Esophagus (tissue), 2 donors: ENCODE data around the gene CLINT1. TPM values are rescaled to one million over a fixed set of nuclear protein-coding genes. Genes with fewer than 3 reads are reported as not detected.
A peak's percentile ranks its signal among the peaks of the same experiment; 100 is the strongest.
"Not testable (repeated sequence)": the region's sequence is repeated elsewhere in the genome, so short reads cannot be mapped to it uniquely, and the experiment has no call there.

Experiments
- H3K27ac ChIP-seq, 2 donors: one replicate each; pipeline ENCODE4 v1.5.1; 2013; ENCODE audit warnings: low read depth in 2 of 2, mild to moderate bottlenecking in 2 of 2, inconsistent platforms in 1 of 2, low read length in 1 of 2, moderate library complexity in 1 of 2
- H3K27me3 ChIP-seq, 2 donors: one replicate each; pipeline ENCODE4 v1.6.1; 2013; ENCODE audit warnings: low read length in 2 of 2, control low read depth in 1 of 2, mild to moderate bottlenecking in 1 of 2; ENCODE audit not compliant: insufficient read depth in 2 of 2, control insufficient read depth in 1 of 2
- H3K36me3 ChIP-seq, 2 donors: one replicate each; pipeline ENCODE4 v1.6.1; 2013; ENCODE audit warnings: low read length in 1 of 2; ENCODE audit not compliant: control insufficient read depth in 2 of 2, insufficient read depth in 2 of 2
- H3K4me1 ChIP-seq, 2 donors: one replicate each; pipeline ENCODE4 v1.6.1; 2013; ENCODE audit warnings: low read length in 1 of 2; ENCODE audit not compliant: control insufficient read depth in 2 of 2, insufficient read depth in 2 of 2
- H3K4me3 ChIP-seq, 2 donors: one replicate each; pipeline ENCODE4 v1.5.1; 2013; ENCODE audit warnings: low read length in 2 of 2, mild to moderate bottlenecking in 2 of 2, low read depth in 1 of 2, moderate library complexity in 1 of 2
- H3K9me3 ChIP-seq, 2 donors: one replicate each; pipeline ENCODE4 v1.6.1; 2013; ENCODE audit warnings: mild to moderate bottlenecking in 2 of 2, low read depth in 1 of 2, low read length in 1 of 2, moderate library complexity in 1 of 2; ENCODE audit not compliant: control insufficient read depth in 2 of 2, insufficient read depth in 1 of 2
- WGBS, 2 donors: extraction: QIAGEN DNeasy Blood & Tissue Kit; methylation state at CpG; one replicate each; pipeline ENCODE4 v1.1.7; 2013; 5-methylcytosine and 5-hydroxymethylcytosine counted together
- polyA plus RNA-seq, 2 donors: library from polyadenylated mRNA; stranded (reverse); fragments of 200-250 nt; gene quantifications; one replicate each; pipeline ENCODE4 v1.2.3, GENCODE V29; 2013
- donor health status: healthy with polysubstance abuse.
- donor health status: Bipolar disorder and iron deficiency.

The CLINT1 gene
- polyA plus RNA-seq, 2 donors, result 59.1 to 75.2 TPM

DNA sequence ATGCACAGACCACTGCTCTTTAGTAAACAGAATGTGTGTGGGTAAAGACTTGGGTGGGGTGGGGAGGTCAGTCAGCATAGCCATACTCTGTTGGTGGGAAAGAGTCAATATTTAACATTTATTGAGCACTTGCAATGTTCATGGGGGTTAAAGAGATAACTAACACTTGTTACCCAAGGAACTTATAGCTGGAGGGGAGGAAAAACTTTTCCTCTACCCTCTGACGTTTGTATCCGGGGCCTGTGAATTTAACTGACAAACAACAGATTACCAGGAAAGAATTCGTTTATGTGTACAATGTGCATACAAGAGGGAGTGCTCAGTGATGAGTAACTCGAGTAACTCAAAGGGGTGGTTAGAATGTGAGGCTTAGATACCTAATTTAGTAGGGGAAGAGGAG, 6.8 kb upstream of the CLINT1 start:
- H3K27me3 ChIP-seq, result no peaks in the 10 kb centered on the region
- H3K36me3 ChIP-seq, result no peaks in the 10 kb centered on the region
- H3K4me3 ChIP-seq, result no peak overlapping the region
- peaks cover 0 to 3% of the 10 kb centered on the region in 2 donors for H3K4me1 ChIP-seq
- no peaks in the 10 kb centered on the region for H3K9me3 ChIP-seq
- 55 to 65% methylated on average over 4 of the region's 4 CpGs for WGBS, 2 donors
- H3K27ac ChIP-seq, result no peak overlapping the region

DNA sequence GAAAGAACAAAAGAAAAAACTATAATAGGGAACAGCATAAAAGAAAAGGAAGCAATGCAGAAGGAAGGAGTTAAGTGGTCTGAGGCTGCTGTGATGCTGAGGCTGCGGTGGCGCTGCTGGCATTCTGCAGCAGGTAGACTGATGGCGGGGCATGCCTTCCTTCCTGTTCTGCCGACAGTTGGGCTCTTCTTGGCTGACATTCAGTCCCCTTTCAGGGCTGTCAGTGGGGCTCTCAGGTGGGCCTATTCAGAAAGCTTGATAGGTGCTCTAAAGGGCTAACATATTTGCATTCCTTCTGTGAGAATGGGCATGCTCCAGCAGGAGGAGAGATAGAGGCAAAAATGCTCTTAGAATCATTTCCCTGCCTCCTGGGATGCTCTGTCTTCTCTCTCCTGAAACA, 5.1 kb upstream of the CLINT1 start:
- no peak overlapping the region for H3K4me3 ChIP-seq
- H3K4me1 ChIP-seq, result peaks cover 0 to 3% of the 10 kb centered on the region in 2 donors
- H3K27ac ChIP-seq, result no peak overlapping the region
- H3K9me3 ChIP-seq, result no peaks in the 10 kb centered on the region
- no peaks in the 10 kb centered on the region for H3K36me3 ChIP-seq
- 60 to 70% methylated on average over 4 of the region's 4 CpGs for WGBS, 2 donors
- no peaks in the 10 kb centered on the region for H3K27me3 ChIP-seq

DNA sequence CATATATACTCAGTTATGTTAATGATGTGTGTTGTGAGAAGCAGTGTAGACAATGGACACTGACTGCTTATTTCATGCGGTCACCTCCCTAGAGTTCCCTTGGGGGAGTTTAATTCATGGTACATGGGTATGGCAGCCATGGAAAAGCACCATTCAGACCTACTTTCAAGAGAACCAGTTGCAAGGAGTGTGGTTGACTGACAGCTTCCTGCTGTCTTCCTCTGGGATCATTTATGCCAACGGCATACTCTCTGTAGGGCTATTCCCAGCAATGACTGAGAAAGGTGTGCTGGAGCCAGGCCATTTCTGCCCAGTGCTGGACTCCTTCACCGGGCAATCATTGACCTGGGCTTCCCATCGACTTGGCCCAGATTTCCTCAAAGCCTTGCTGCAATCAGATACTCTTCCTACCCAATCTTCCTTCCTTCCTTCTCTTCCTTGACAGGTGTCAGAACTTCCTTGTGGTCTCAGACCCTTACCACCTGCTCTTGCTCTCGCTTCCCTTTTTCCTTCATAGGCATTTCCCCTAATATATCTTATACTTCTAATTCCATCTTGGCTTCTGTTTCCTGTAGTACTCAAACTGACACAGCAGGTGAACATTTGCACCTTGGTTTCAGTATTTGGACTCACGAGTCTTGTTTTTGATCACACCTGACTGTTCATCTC, 3.4 kb upstream of the CLINT1 start:
- WGBS, 2 donors, result 80 to 81% methylated on average over 6 of the region's 6 CpGs
- H3K9me3 ChIP-seq, result no peaks in the 10 kb centered on the region

DNA sequence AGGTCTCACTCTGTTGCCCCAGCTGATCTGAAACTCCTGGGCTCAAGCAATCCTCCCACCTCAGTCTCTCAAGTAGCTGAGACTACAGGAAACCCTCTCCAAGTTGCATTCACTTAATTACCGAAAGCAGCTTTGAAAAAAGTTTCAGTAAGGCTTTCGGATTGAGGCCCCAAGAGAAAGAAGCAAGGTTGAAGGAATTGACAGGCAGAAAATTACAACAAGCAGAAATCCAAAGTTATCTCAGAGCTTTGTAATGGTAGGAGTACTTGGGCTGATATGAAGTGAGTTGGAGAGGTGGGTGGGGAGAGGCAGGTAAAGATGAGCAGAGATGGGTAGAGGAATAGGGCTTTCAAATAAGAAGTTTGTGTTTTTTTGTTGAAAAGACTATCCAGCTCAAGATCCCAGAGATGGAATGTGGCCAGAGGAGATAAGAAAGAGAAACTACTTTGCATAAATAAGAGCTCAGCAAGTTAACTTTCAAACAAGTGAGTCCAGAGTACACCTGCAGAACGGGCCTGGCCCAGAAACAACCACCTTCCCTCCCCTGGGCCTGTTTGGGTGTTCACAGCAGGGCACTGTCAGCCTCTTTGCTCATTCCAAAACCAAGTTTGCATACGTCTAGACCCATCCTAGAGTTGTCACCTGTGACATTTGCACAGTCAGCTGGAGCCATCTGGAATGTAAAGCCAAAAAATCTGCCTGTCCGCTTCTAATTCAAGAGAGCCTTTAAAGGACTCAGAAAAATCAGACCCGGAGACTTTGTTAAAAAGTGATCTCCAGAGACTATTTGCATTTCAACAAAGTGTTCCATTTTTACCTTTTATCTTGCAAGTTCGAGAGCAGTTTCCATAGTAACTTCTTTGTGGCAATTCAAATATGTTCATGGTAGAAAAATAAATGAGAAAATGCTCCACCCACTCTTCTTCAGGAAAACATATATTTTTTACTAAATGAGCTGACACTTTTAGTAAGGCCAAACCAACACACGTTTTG, 2.2 kb upstream of the CLINT1 start:
- H3K27ac ChIP-seq, result no peak overlapping the region
- no peaks in the 10 kb centered on the region for H3K4me1 ChIP-seq
- WGBS, 2 donors, result 56 to 71% methylated on average over 8 of the region's 8 CpGs
- H3K9me3 ChIP-seq, result no peaks in the 10 kb centered on the region
- H3K27me3 ChIP-seq, result no peaks in the 10 kb centered on the region
- no peak overlapping the region for H3K4me3 ChIP-seq
- H3K36me3 ChIP-seq, result no peaks in the 10 kb centered on the region

More for the DNA sequence above, 3.4 kb upstream of the CLINT1 start:
- no peak overlapping the region for H3K27ac ChIP-seq
- no peaks in the 10 kb centered on the region for H3K36me3 ChIP-seq
- H3K4me1 ChIP-seq, result no peaks in the 10 kb centered on the region
- H3K4me3 ChIP-seq, result no peak overlapping the region
- no peaks in the 10 kb centered on the region for H3K27me3 ChIP-seq

DNA sequence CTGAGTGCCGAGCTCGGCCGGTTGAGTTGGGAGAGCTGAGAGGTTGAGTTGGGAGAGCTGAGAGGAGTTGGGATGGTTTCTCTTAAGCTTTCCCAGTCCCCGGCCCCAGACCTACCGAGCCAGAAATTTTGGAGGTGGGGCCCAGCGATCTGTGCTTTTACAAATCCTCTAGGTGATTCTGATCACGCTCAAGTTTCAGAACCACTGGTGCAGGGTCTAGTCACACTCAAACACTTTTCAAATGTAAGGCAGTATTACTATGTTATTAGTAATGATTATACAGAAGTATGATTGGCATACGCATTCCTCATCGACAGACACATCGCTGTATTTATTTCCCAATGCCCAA, 256 bp upstream of the CLINT1 start:
- H3K27ac ChIP-seq, result peak overlapping the region in 1 of 2 donors; percentile 93
- no peaks in the 10 kb centered on the region for H3K27me3 ChIP-seq
- H3K4me3 ChIP-seq, result peak overlapping the region in 1 of 2 donors; percentile 75
- WGBS, 2 donors, result 37% methylated on average over 10 of the region's 10 CpGs
- H3K9me3 ChIP-seq, result no peaks in the 10 kb centered on the region
- H3K4me1 ChIP-seq, result no peaks in the 10 kb centered on the region
- no peaks in the 10 kb centered on the region for H3K36me3 ChIP-seq

DNA sequence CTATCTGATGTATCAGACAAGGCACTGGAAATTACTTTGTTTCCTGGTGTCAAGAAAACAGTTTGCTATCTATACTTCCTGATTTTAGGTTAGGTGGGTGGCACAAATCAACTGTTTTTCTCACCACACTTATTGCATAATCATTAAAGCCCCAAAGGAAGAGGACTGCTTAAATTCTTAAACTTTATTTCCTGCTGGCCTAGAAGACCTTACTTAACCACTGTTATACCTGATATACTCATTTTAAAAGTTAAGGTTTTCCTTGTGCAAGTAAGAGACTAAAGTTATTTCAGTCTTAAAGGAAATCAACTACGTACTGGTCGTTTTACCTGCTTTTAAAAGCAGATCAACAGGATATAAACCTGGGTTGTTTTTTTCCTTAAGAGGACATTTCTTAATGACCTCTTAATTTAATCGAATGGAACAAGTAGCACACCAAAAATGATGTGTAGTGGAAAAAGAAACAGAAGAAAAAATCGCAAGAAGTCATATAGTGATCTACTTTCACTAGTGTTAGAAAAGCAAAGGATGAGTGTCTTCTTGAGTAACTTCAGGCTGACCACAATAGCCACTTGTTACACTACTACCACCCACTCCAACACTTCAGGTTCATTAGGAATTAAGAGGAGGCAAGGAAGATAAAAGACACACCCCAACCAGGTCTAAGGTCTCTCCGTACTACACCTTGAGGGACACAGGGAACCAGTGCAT, 974 bp downstream of the CLINT1 start:
- Histone ChIP-seq H3K36me3 (no peaks in the 10 kb centered on the region), H3K27ac (peak overlapping the region; percentile 73 to 93), H3K27me3 (no peaks in the 10 kb centered on the region), H3K4me1 (no peaks in the 10 kb centered on the region), H3K9me3 (no peaks in the 10 kb centered on the region), H3K4me3 (peak overlapping the region; percentile 75 to 99)
- WGBS, 2 donors, result 3% methylated on average over 5 of the region's 5 CpGs

DNA sequence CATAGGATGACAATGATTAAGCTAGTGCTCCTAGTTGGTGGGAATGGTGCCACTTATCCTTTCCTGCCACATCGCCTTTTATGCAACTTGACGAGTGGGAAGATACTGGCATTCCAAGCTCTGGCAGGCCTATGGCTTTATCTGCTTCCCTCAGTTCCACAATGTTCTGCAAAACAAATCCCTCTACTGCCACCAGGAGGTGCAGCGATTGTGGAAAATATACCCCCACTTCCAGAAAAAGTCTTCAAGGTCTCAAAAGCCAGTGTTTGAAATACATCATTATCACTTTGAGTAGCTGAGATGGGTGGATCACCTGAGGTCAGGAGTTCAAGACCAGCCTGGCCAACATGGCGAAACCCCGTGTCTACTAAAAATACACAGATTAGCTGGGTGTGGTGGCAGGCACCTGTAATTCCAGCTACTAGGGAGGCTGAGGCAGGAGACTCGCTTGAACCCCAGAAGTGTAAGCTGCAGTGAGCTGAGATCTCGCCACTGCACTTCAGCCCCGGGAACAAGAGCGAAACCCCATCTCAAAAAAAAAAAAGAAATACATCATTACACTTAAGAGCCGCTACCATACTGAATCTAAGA, 3.4 kb downstream of the CLINT1 start:
- no peaks in the 10 kb centered on the region for H3K9me3 ChIP-seq
- H3K4me1 ChIP-seq, result no peaks in the 10 kb centered on the region
- no peaks in the 10 kb centered on the region for H3K27me3 ChIP-seq
- no peaks in the 10 kb centered on the region for H3K36me3 ChIP-seq
- peak overlapping the region in 1 of 2 donors; percentile 38 for H3K27ac ChIP-seq
- H3K4me3 ChIP-seq, result no peak overlapping the region
- WGBS, 2 donors, result 59 to 61% methylated on average over 10 of the region's 10 CpGs

DNA sequence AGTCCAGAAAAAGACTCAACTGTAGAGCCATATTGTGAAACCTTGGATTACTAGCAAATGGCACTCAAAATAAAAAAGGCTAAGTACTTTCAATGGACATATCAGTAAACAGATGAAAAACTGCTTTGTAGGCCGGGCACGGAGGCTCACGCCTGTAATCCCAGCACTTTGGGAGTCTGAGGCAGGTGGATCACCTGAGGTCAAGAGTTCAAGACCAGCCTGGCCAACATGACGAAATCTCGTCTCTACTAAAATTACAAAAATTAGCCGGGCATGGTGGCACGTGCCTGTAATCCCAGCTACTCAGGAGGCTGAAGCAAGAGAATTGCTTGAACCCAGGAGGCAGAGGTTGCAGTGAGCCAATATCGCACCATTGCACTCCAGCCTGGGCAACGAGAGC, 5.6 kb downstream of the CLINT1 start:
- 90 to 95% methylated on average over 9 of the region's 9 CpGs for WGBS, 2 donors

DNA sequence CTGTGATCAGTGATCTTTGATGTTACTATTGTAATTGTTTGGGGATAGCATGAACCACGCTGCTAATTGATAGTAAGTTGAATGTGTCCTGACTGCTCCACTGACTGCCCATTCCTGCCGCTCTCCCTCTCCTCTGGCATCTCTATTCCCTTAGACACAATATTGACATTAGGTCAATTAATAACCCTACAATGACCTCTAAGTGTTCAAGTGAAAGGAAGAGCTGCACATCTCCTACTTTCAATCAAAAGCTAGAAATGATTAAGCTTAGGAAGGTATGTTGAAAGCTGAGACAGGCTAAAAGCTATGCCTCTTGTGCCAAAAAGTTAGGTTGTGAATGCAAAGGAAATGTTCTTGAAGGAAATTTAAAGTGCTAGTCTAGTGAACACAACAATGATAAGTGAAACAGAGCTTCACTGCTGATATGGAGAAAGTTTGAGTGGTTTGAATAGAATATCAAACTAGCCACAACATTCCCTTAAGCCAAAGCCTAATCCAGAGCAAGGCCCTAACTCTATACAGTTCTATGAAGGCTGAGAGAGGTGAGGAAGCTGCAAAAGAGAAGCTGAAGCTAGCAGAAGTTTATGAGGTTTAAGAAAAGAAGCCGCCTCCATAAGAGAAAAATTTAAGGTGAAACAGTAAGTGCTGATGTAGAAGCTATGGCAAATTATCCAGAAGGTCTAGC, 12.9 kb downstream of the CLINT1 start:
- Histone ChIP-seq H3K27ac (no peak overlapping the region), H3K4me1 (no peaks in the 10 kb centered on the region), H3K9me3 (no peaks in the 10 kb centered on the region), H3K27me3 (no peaks in the 10 kb centered on the region), H3K4me3 (no peak overlapping the region), H3K36me3 (no peaks in the 10 kb centered on the region)
- WGBS, 2 donors, result 92 to 97% methylated on average over 3 of the region's 3 CpGs

More for the DNA sequence above, 5.6 kb downstream of the CLINT1 start:
- not testable (repeated sequence) for H3K4me1 ChIP-seq, H3K27me3 ChIP-seq, H3K4me3 ChIP-seq, H3K36me3 ChIP-seq, H3K9me3 ChIP-seq, H3K27ac ChIP-seq
